WI38 (cell line): ENCODE measurements around the gene FOLR2.

Source experiments
- H3K4me3 ChIP-seq: 2 replicates; pipeline ENCODE4 v1.5.1; 2011; ENCODE audit warnings: low read depth, mild to moderate bottlenecking, control low read depth, low read length
- CTCF ChIP-seq: IDR thresholded peaks from 2 replicates; pipeline ENCODE4 v1.5.1; 2012; ENCODE audit warnings: low read depth, mild to moderate bottlenecking, control low read depth, low read length

The FOLR2 gene

GRCh38 chr11:72247584-72247983, 31.0 kb downstream of the FOLR2 start:
- TF ChIP-seq CTCF = no peak
- no peak overlapping the region for H3K4me3 ChIP-seq

DNA sequence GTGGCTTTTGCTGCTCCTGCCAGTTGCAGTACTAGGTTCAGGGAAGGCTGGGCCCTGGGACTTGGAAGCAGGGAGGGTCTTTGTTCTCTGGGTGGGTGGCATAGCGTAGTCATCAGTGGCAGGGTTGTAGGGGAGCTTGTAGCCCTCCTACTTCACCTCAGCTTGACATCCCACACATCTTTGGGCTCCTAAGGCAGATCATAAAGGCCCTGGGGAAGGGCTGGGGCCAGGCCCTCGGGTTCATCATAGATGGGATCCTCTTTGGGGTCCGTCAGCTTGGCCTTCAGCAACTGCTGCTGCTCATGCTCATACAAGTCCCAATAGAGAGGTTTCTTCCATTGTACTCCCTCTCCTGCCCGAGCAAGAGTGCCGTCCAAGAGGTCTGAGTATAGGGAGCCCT, 33.4 kb downstream of the FOLR2 start:
- no peak overlapping the region for H3K4me3 ChIP-seq
- TF ChIP-seq CTCF = no peak

DNA sequence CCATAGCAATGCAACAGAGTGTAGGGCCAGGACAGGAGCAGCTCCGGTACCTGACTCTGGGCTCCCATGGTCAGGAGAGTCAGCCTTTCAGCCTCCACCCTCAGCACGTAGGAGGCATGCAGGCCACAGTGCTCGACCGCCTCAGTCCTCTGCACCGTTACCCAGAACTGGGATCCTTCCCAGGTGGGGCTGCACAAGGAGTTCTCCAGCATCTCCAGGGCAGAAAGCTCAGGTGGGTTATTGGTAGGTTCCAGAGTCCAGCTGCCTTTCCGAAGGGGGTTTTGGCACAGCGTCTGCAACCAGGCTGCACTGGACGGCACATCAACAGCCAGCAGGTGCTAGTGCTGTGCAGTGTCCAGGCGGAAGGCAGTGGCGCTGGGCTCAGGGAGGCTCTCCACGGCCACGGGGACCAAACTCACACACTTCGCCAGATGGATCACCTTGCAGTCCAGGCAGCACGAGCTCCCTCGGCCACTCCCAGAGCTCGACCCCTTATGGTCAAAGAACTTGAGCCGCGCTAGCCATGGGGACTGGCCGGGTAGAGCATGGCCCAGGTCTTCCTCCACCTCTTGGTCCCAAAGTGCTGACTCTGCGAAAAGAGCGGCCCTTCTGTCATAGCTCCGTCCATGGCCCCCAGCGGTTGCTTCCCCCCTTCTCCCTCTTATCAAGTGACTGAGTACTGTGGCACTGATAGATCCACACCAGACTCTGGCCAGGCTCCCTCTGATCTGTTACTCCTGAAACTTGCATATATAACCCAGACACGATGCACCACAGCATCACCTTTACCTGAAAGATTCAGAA, 34.3 kb downstream of the FOLR2 start:
- TF ChIP-seq CTCF = no peak
- no peak overlapping the region for H3K4me3 ChIP-seq

DNA sequence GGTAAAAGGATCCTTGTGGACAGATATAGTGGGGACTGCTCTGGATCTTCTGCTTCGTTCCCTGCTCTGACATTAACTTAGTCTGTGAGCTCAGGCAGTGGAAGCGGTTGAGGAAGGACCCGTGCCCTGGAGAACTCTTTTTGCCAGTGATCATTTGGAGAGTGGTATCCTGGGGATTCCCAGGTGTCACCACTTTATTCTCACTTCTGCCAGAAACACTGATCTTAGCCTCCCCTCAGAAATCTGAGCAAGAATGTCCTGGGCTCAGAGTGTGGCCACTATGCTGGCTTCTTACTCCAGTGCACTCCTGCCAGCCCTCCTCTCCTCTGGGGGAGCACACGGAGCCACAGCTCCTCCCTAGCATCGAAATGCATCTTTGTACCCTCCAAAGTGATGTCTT, 35.0 kb downstream of the FOLR2 start:
- no peak for TF ChIP-seq CTCF
- no peak overlapping the region for H3K4me3 ChIP-seq

DNA sequence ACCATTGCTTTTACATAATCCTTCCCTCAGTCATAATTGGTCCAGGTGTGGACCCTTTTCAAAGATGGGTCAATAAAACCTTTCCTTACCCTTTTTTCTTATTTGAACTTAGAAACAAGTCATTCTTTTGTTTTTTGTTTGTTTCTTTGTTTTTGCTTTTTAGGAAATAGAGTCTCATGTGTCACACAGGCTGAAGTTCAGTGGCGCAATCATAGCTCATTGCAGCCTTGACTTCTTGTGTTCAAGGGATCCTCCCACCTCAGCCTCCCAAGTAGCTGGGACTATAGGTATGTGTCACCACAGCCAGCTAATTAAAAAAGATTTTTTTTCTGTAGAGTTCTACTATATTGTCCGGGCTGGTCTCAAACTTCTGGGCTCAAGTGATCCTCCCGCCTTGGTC, 36.8 kb downstream of the FOLR2 start:
- no peak for TF ChIP-seq CTCF
- no peak overlapping the region for H3K4me3 ChIP-seq

DNA sequence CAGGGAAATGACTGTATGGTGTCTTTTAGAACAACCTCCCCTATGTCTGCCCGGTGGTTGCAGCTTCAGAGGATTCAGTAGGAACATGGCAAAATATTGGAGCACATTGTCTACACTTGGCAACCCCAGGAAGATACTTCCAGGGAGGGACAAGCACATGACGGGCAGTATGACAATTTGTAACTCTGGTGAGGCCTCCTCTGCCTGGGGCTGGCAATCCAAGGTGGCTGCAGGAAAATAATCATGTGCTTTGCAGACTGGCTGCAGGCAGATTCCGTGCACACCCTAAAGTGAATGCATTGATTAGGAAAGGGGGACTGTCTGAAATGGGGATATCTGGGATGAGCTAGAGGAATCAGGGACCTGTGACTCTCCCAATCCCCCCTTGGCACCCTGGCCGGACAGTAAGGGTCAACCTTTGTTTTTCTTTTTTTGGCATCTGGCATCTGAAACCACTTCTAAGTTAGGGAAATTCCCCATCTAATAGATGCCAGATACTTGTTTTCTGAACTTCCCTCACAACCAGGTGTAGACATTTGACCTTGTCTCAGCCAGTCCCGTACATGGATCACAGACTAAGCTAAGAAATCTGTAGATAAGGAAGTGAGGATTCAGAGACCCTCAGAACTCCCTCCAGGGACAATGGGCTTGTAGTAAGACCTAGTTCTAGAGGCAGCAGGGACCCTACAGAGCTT, 37.9 kb downstream of the FOLR2 start:
- H3K4me3 ChIP-seq = no peak overlapping the region
- no peak for TF ChIP-seq CTCF

GRCh38 chr11:72257570-72257969, 41.0 kb downstream of the FOLR2 start:
- no peak for TF ChIP-seq CTCF
- no peak overlapping the region for H3K4me3 ChIP-seq
